ENCODE results near the gene PRMT2.
A peak's percentile ranks its signal among the peaks of the same experiment; 100 is the strongest.
"Not testable (repeated sequence)": the region's sequence is repeated elsewhere in the genome, so short reads cannot be mapped to it uniquely, and the experiment has no call there.

The PRMT2 gene

GRCh38 chr21:46664316-46664995 is 29.0 kb downstream of the PRMT2 start:
- in situ Hi-C loops (cut with MboI; ENCODE audit: low pct_unique_long_range_greater_than_20kb, low sequenced_read_pairs) = no loop called here
- no peak for DNase-seq

GRCh38 chr21:46665566-46665965 is 30.1 kb downstream of the PRMT2 start:
- DNase-seq = no peak
- in situ Hi-C loops (cut with MboI; ENCODE audit: low pct_unique_long_range_greater_than_20kb, low sequenced_read_pairs) = no loop called here

GRCh38 chr21:46666941-46667740 is 31.7 kb downstream of the PRMT2 start:
- in situ Hi-C loops (cut with MboI; ENCODE audit: low pct_unique_long_range_greater_than_20kb, low sequenced_read_pairs) = no loop called here
- DNase-seq = peak; percentile 57

- peak; percentile 56 for DNase-seq
- in situ Hi-C loops (cut with MboI; ENCODE audit: low pct_unique_long_range_greater_than_20kb, low sequenced_read_pairs) = no loop called here
Measured at GRCh38 chr21:46667741-46668380, 32.4 kb downstream of the PRMT2 start.

- in situ Hi-C loops (cut with MboI; ENCODE audit: low pct_unique_long_range_greater_than_20kb, low sequenced_read_pairs) = no loop called here
- DNase-seq = no peak
Measured at GRCh38 chr21:46668381-46668780, 32.9 kb downstream of the PRMT2 start.

GRCh38 chr21:46668904-46669303 is 33.4 kb downstream of the PRMT2 start:
- in situ Hi-C loops (cut with MboI; ENCODE audit: low pct_unique_long_range_greater_than_20kb, low sequenced_read_pairs); DNase-seq: not testable (repeated sequence)

GRCh38 chr21:46674430-46675007 is 39.0 kb downstream of the PRMT2 start:
- in situ Hi-C loops (cut with MboI; ENCODE audit: low pct_unique_long_range_greater_than_20kb, low sequenced_read_pairs) = no loop called here
- DNase-seq = no peak

- no peak for DNase-seq
- in situ Hi-C loops (cut with MboI; ENCODE audit: low pct_unique_long_range_greater_than_20kb, low sequenced_read_pairs) = no loop called here
Measured at GRCh38 chr21:46675595-46676280, 40.3 kb downstream of the PRMT2 start.

- in situ Hi-C loops (cut with MboI; ENCODE audit: low pct_unique_long_range_greater_than_20kb, low sequenced_read_pairs); DNase-seq: not testable (repeated sequence)
Measured at GRCh38 chr21:46676542-46676941, 41.1 kb downstream of the PRMT2 start.

- DNase-seq; in situ Hi-C loops (cut with MboI; ENCODE audit: low pct_unique_long_range_greater_than_20kb, low sequenced_read_pairs): not testable (repeated sequence)
Measured at GRCh38 chr21:46681593-46681992, 46.1 kb downstream of the PRMT2 start.

GRCh38 chr21:46698652-46699051 is 63.2 kb downstream of the PRMT2 start:
- DNase-seq; in situ Hi-C loops (cut with MboI; ENCODE audit: low pct_unique_long_range_greater_than_20kb, low sequenced_read_pairs): not testable (repeated sequence)

- DNase-seq; in situ Hi-C loops (cut with MboI; ENCODE audit: low pct_unique_long_range_greater_than_20kb, low sequenced_read_pairs): not testable (repeated sequence)
Measured at GRCh38 chr21:46699104-46699503, 63.6 kb downstream of the PRMT2 start.

All from KBM-7 (cell line).